CD4-positive, alpha-beta T cell treated with Interleukin-15 for 4 hours (primary cell): ENCODE results near the gene ZNF451.

ENCODE experiments used
- DNase-seq: peaks from one replicate; pipeline ENCODE4 v3.0.0-alpha.2; 2020; ENCODE audit warnings: low spot score

The ZNF451 gene

DNA sequence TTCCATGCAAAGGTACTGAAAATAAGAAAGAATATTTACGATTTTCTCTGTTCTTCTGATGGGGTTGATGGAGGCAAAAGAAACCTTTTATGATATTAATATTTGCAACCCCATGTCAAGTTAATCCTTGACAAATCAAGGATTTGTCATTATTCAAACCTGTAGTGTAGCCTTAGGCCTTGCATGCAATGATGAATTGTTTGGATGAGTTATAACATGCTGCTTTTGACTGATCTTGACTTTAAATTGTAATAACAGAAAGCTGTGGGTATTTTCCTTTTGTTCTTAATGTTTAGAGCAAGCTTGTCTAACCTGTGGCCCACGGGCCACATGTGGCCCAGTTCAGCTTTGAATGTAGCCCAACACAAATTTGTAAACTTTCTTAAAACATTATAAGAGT, 69.1 kb downstream of the ZNF451 start:
- no peak for DNase-seq

- DNase-seq = no peak
Observed at GRCh38 chr6:57162028-57162427, 72.0 kb downstream of the ZNF451 start.

DNA sequence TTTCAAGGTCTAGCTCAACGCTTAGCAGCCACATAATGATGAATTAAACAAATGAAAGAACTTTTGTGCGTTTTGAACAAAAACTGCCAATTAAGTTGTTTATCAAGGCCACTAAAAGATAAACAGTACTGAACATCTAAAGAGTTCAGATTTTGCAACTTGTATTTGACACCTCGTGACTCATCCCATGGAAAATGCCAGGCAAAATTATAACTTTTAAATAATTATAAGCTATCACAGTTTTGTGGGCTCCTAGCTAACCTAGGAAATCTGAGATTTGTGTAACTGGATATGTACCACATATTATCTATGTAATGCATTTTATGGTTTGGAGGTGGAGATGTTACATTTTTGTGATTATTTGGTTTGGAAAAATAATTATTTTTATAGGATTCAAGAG, 72.5 kb downstream of the ZNF451 start:
- no peak for DNase-seq

DNA sequence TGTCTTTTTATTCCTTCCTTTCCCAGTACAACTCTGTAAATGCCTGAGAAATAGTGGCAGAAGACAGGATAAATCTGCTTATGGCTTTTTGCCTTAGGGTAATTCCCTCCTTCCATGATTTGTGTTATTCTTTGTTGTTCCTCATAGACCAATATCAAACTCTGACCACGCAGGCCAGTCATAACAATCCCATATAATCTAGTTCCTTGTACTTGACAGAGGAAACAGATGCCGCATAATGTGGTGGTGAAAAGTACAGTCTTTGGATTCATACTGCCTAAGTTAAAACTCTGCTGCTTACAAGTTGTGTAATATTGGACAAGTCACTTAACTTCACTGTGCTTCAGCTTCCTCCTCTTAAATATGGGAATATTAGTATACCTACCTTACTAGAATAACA, 74.0 kb downstream of the ZNF451 start:
- no peak for DNase-seq

GRCh38 chr6:57165080-57165479, 75.1 kb downstream of the ZNF451 start:
- no peak for DNase-seq

DNA sequence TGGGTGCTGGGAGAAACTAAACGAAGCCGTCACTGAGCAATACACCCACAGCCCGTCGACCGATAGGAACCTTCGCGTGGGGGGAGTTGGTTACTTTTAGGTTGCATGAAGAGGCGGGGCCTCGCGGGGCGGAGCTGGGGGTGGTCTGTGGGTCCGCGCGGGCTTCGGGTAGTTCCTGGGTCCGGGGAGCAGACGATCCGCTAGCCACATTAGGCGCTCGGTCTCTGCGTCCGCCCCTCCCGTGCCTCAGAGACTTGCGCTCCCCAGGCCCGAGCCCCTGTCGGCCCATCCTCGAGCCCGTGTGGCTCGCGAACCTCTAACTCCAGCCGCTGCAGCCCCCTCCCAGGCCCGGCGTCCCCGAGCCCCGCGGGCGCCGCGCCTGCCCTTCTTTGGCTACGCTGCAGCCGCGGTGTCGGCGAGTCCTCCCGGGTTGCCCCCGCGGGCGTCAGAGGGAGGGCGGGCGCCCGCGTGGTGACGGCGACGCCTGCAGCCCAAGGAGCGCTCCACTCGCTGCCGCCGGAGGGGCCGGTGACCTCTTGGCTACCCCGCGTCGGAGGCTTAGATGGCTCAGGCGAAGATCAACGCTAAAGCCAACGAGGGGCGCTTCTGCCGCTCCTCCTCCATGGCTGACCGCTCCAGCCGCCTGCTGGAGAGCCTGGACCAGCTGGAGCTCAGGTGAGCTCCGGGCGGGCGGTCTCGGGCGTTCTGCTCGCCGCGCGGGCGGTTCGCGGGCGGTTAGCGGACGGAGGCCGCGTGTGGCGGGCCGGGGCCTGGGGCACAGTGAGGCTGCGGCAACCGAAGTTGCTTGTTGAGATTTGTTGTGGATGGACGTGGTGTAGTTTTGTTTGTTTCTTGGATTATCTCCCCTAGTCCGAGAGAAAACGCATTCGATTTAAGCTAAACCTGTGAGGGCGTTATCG, 82.4 kb downstream of the ZNF451 start, which contains the start of gene BAG2:
TSS of gene BAG2 (plus strand) at position 191 of the 920 bp plus-strand sequence. CDS start at position 563, 372 bp downstream.
- peak; percentile 83 for DNase-seq

DNA sequence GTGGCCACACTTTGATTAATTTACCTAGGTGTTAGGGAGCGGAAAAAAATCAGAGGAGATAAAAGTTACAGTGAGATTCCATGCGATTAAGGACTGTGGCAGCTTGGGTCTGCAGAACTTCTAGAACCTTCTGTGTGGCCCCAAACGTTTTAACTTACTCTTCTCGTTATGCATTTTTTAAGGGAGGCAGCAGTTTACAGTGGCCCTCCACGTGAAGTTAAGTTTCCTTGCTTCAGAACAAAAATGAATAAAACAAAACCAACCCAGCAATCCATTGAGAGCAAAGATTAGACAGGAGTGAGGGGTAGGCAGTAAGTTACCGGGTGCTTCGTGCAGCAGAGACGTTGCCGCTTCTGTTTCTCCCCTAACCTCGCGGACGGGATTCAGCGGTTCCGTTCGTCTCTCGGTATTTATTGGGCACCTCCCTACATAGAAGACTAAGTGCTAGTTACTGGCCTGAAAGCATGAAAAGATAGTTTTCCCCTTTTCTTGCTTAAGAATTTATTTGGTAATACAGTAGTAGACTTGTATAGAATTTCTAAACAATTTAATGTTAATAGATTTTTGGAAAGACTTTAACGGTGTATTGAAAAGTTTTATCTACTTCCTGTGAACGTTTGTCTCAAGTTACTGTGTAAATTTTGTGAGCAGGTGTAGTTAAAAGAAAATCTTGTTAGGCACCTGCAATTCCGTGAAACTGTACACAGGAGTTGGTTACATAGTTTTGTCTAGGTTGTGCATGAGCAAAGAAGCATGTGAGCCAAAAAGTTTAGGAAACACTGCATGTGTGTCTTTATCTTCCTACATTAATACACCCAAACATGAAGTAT, 83.3 kb downstream of the ZNF451 start:
- DNase-seq = peak; percentile 13

DNA sequence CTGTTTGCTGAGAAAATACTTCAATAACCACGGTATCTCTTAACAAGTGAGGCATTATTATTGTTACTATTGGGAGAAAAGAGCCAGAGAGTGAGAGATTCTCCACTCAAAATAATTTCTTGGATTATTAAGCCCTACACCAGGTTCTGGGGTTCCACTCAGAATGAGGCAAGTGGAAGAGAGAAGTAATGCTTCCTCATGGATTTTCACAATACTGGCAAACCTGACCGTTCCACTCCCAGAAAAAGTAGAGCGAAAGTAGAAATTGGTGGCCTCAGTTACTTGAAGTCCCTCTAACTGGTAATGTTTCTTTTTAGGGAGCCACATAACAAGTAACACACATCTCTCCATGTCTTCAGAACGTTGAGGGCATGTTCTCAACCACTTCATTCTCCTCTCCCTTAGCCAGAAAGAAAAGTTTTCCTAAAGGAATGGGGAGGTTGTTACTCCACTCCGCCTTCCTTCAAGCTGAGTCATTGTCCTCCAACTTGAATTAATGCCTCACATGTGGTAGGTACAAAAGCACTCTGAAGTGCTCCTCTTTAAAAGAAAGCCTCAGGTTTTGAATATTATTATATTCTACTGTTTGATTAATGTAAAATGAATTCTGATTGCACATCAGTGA, 84.0 kb downstream of the ZNF451 start:
- DNase-seq = no peak

DNA sequence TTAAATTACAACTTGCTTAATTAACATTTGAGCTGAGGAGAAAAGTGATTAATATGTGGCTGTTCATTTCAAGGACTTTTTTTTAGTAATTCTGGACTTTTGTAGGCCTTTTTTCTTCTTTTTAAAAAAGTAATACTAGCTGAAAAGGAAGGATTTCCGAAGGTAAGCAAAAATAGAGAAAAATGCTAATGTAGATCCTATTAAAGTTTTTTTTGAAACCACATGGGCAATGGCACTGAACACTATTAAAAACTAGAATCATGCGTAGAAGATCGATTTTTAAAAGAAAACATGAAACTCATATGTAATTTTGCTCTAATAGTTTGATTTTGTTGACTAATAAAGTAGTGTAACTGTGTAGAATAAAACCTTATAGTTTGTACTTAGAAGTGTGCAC, 84.5 kb downstream of the ZNF451 start:
- no peak for DNase-seq

GRCh38 chr6:57177545-57178265, 87.7 kb downstream of the ZNF451 start:
- no peak for DNase-seq

- DNase-seq = no peak
Observed at GRCh38 chr6:57180596-57180995, 90.6 kb downstream of the ZNF451 start.

GRCh38 chr6:57182017-57182432, 92.0 kb downstream of the ZNF451 start:
- no peak for DNase-seq

DNA sequence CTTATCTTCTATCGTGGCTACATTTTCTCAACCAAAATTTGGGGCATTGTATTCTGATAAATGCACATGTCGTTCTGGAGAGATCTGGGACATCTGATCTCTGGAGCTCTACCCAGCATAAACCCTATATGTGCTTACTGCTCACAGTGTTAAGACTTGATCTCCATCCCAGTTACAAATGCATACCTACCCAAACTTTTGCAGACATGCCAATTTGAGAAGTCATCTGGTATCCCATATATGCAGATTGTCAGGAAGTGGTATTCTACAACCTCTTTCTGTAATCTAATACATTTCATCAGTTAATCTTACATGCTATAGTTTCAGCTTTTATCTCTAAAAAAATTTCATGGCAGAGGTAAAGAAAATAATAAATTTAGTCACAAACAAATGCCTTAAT, 93.3 kb downstream of the ZNF451 start:
- DNase-seq = no peak

- DNase-seq = no peak
Observed at GRCh38 chr6:57190140-57190539, 100.2 kb downstream of the ZNF451 start.

GRCh38 chr6:57193177-57193576, 103.2 kb downstream of the ZNF451 start:
- DNase-seq = no peak

- DNase-seq = no peak
Observed at GRCh38 chr6:57195457-57195856, 105.5 kb downstream of the ZNF451 start.

DNA sequence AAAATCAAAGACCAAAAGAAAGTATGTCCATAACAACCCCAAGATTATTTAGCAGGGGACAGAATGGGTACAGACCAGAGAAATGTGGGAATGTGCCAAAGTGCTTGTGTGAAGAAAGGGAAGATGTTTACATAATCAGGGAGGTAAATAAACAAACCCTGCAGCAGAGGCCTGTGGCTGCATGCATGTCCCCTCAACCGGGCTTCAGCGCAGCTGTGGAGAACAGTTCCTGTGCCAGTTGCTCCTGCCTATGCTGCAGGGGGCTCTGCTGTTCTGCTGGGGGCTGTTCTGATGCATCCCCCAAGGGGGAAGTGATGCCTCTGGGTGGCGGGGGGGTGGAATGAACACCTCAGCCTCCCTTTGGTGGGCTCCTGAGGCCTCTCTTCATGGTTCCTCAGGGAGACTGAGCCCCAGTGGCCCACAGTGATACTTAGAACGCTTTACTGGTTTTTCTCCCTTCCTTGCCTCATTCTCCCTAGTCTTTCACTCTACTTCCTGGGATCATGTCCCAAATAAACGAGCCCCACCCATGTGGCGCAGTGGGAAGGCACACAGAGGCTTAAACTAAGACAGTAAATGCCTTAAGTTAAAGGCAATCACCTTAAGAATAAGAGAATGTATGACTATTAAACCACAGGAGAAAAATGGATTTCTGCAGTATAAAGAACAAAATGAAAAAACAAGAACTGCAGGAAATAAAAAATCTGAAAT, 109.1 kb downstream of the ZNF451 start:
- no peak for DNase-seq

DNA sequence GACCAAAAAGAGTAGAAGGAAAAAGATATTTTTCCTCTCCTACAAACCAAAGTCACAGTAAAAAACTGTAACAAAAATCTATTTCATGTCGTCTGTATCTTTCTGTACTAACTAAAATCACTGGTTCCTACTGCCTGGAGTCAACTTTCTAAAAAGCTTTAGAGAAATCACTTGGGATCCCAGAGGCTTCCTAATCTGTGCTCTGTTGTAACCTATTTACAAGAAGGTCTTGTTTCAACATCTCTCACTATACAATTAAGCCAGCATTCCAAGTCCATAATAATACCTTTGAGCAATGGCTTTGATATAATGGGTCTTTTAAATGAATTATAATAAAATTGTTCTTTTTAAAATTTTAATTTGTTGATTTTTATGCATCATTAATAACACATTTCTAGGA, 111.7 kb downstream of the ZNF451 start:
- no peak for DNase-seq

GRCh38 chr6:57205550-57206328, 115.8 kb downstream of the ZNF451 start:
- no peak for DNase-seq

DNA sequence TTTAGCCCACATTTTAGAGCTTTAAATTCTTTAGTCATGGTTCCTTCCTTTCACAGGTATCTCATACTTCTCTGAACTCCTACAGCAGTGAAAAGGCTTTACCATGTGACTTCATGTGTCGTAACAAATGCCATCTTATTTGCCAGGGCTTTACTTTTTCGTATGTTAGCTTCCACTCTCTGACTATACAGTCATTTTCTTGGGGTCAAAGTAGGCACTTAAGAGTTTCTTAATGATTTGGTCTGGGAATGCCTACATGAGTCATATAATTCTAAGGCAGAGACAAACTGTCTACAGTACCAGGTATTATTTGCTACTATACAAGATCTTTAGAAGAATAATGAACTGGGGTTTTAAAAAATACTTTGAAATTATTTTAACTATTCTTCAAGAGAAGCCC, 117.2 kb downstream of the ZNF451 start:
- no peak for DNase-seq
